Natural killer cell (primary cell): Measurements from ENCODE around the gene C7. TPM values are rescaled to one million over a fixed set of nuclear protein-coding genes. Genes with fewer than 3 reads are reported as not detected.

Experiments used
- ATAC-seq, 3 donors: fragments of 150-1000 bp in 2 of 3; fragments of 200-7000 bp in 1 of 3; cut with Tn5 transposase; 1 replicate in 1 of 3; 2 replicates in 2 of 3; pipeline ENCODE4 v1.10.0; 2021; ENCODE audit warnings: mild to moderate bottlenecking in 2 of 3, moderate library complexity in 2 of 3
- DNase-seq, 2 donors: peaks; one replicate each; pipeline versions ENCODE4 v3.0.0 to v3.0.0-alpha.2; 2013 to 2021; ENCODE audit warnings: mixed read lengths in 1 of 2
- H3K27ac ChIP-seq: one replicate; pipeline ENCODE4 v1.5.1; 2013; ENCODE audit warnings: mild to moderate bottlenecking, low read length
- H3K27me3 ChIP-seq: one replicate; pipeline ENCODE4 v1.6.1; 2013; ENCODE audit warnings: low read length; ENCODE audit not compliant: control insufficient read depth, insufficient read depth
- H3K36me3 ChIP-seq: one replicate; pipeline ENCODE4 v1.6.1; 2013; ENCODE audit warnings: low read length; ENCODE audit not compliant: control insufficient read depth, insufficient read depth
- H3K4me1 ChIP-seq: one replicate; pipeline ENCODE4 v1.6.1; 2013; ENCODE audit warnings: low read length; ENCODE audit not compliant: control insufficient read depth, insufficient read depth
- H3K4me3 ChIP-seq: one replicate; pipeline ENCODE4 v1.5.1; 2013; ENCODE audit warnings: low read length
- H3K9me3 ChIP-seq: one replicate; pipeline ENCODE4 v1.6.1; 2013; ENCODE audit warnings: low read length; ENCODE audit not compliant: control insufficient read depth, insufficient read depth
- H3K27ac Mint-ChIP-seq, 2 donors: one replicate each; pipeline ENCODE4 v1.8.0; 2022; ENCODE audit warnings: mild to moderate bottlenecking in 2 of 2, mixed read lengths in 2 of 2, moderate library complexity in 1 of 2
- H3K27me3 Mint-ChIP-seq, 2 donors: one replicate each; pipeline ENCODE4 v1.8.0; 2022; ENCODE audit warnings: low read depth in 2 of 2, mixed read lengths in 2 of 2
- H3K36me3 Mint-ChIP-seq: one replicate; pipeline ENCODE4 v1.8.0; 2022; ENCODE audit warnings: mixed read lengths
- H3K4me1 Mint-ChIP-seq, 2 donors: one replicate each; pipeline ENCODE4 v1.8.0; 2022; ENCODE audit warnings: mixed read lengths in 2 of 2
- H3K4me3 Mint-ChIP-seq: one replicate; pipeline ENCODE4 v1.8.0; 2022; ENCODE audit warnings: mild to moderate bottlenecking, moderate library complexity, mixed read lengths
- H3K9me3 Mint-ChIP-seq, 2 donors: one replicate each; pipeline ENCODE4 v1.8.0; 2022; ENCODE audit warnings: mixed read lengths in 2 of 2
- WGBS: methylation state at CpG from one replicate; pipeline ENCODE4 v1.1.7; 2013; ENCODE audit warnings: missing lambda C conversion rate; ENCODE audit not compliant: insufficient coverage; 5-methylcytosine and 5-hydroxymethylcytosine counted together
- intact Hi-C: fragments of 100-400 bp; cut with micrococcal nuclease; formaldehyde crosslinking; loops from one replicate; pipeline ENCODE4 v1.14.2; 2022
- total RNA-seq, 4 donors: library from RNA; stranded (reverse); fragments of 120-200 nt in 1 of 4; gene quantifications; one replicate each; pipeline versions ENCODE4 v1.2.3 to v1.2.4, GENCODE V29; 2013 to 2022
- TF ChIP-seq, protein P1 (sequence below): fragments of 200-600 bp; IDR thresholded peaks from one replicate; pipeline ENCODE4 v1.8.0; 2022; ENCODE audit warnings: antibody characterized with exemption

Gene C7
- total RNA-seq, 3 donors from 2014 or later (not counting 1 experiment from before 2014, with no cell fraction given), result not detected

DNA sequence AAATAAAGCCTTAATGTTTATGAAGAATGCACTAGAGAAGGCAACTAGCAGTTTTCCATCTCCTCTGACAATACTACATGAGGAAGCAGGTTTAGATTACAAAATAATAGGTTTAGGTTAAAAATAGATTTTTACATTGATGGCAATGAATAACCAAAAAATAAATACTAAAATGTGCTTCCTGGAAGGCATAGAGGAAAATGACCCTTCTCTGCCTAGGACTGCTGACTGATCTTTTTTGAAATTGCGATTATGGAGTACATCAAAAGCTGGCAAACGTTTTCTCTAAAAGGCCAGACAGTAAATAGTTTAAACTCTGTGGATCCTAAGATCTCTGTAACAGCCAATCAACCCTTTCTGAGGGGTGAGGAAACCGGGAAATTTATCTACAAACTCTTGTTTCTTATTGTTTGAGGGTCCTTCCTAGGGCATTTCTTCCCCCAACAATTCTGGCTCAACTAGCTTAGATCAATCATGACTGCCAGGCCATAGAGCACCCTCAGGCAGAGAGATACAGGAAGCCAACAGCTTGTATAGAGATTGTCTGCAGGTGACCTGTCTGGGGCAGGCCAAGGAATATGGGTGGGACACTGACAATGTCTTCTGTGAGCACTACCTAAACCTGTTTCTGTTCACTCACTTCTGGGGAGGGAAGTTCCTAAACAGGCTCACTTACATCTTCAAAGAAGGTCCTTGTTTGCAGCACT lies 94.5 kb downstream of the C7 start:
- Mint-ChIP-seq H3K27me3 (peaks cover 0 to 3% of the 10 kb centered on the region in 2 donors), H3K36me3 (no peaks in the 10 kb centered on the region), H3K9me3 (peaks cover 0 to 2% of the 10 kb centered on the region in 2 donors), H3K27ac (no peak overlapping the region), H3K4me1 (no peaks in the 10 kb centered on the region), H3K4me3 (no peak overlapping the region)
- Histone ChIP-seq H3K27ac (no peak overlapping the region), H3K9me3 (no peaks in the 10 kb centered on the region), H3K36me3 (no peaks in the 10 kb centered on the region), H3K4me1 (no peaks in the 10 kb centered on the region), H3K27me3 (no peaks in the 10 kb centered on the region), H3K4me3 (no peak overlapping the region)
- WGBS, result 79% methylated on average over 3 of the region's 3 CpGs
- TF ChIP-seq, protein P1, sequence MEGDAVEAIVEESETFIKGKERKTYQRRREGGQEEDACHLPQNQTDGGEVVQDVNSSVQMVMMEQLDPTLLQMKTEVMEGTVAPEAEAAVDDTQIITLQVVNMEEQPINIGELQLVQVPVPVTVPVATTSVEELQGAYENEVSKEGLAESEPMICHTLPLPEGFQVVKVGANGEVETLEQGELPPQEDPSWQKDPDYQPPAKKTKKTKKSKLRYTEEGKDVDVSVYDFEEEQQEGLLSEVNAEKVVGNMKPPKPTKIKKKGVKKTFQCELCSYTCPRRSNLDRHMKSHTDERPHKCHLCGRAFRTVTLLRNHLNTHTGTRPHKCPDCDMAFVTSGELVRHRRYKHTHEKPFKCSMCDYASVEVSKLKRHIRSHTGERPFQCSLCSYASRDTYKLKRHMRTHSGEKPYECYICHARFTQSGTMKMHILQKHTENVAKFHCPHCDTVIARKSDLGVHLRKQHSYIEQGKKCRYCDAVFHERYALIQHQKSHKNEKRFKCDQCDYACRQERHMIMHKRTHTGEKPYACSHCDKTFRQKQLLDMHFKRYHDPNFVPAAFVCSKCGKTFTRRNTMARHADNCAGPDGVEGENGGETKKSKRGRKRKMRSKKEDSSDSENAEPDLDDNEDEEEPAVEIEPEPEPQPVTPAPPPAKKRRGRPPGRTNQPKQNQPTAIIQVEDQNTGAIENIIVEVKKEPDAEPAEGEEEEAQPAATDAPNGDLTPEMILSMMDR, result no peak
- DNase-seq, result no peak
- ATAC-seq, result no peak
- intact Hi-C loops, result no loop called here

DNA sequence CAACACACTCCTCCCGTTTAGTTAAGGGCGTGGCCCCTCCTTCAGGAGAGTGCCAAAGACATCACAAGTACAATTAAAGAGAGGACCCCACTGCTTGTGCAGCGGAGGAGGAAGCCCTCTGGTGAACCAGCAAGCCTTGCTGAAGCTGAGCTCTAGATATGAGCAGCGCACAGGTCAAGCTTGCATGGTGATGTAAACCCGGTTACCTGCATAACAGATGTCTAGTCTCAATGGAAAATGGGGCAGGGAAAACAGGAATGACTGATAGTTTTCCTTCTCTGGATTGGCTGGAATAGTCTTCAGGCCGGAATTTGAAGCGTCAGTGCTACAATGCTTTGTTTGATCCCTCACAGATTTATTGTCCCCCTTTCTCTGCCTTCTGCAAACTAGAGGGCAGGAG lies 95.6 kb downstream of the C7 start:
- Histone ChIP-seq H3K27ac (no peak overlapping the region), H3K36me3 (no peaks in the 10 kb centered on the region), H3K4me1 (no peaks in the 10 kb centered on the region), H3K9me3 (no peaks in the 10 kb centered on the region), H3K27me3 (no peaks in the 10 kb centered on the region), H3K4me3 (no peak overlapping the region)
- no peak for DNase-seq
- intact Hi-C loops, result no loop called here
- 90% methylated on average over 7 of the region's 7 CpGs for WGBS
- no peaks in the 10 kb centered on the region for H3K4me1 Mint-ChIP-seq
- H3K4me3 Mint-ChIP-seq, result no peak overlapping the region
- H3K36me3 Mint-ChIP-seq, result no peaks in the 10 kb centered on the region
- ATAC-seq, result no peak
- peaks cover 0 to 3% of the 10 kb centered on the region in 2 donors for H3K27me3 Mint-ChIP-seq
- H3K9me3 Mint-ChIP-seq, result no peaks in the 10 kb centered on the region
- H3K27ac Mint-ChIP-seq, result no peak overlapping the region
- TF ChIP-seq, protein P1, result no peak

DNA sequence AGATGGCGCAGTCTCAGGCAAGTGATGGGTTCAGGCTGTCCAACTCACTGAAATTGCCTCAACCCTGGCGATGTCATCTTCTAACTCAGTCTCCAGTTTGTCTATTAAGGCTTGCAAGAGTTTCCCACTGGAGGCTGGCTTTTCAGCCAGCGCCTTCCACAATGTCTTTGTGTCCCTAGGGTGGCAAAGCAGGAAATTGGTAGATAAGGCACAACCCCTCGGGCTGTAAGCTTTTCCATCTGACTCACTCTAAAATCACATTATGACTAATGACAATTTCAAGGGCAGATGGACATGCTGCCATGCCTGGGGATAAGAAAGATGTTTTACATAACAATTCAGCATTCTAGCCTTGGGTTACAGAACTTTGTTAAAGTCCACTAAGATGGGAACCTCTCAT lies 99.9 kb downstream of the C7 start:
- no peaks in the 10 kb centered on the region for H3K27me3 Mint-ChIP-seq
- 75% methylated on average over 4 of the region's 4 CpGs for WGBS
- no peak overlapping the region for H3K4me3 Mint-ChIP-seq
- no peaks in the 10 kb centered on the region for H3K4me1 Mint-ChIP-seq
- Histone ChIP-seq H3K27ac (no peak overlapping the region), H3K36me3 (no peaks in the 10 kb centered on the region), H3K4me3 (no peak overlapping the region), H3K9me3 (no peaks in the 10 kb centered on the region), H3K4me1 (no peaks in the 10 kb centered on the region), H3K27me3 (no peaks in the 10 kb centered on the region)
- TF ChIP-seq, protein P1, result no peak
- no peak for ATAC-seq
- H3K9me3 Mint-ChIP-seq, result no peaks in the 10 kb centered on the region
- H3K27ac Mint-ChIP-seq, result no peak overlapping the region
- no peaks in the 10 kb centered on the region for H3K36me3 Mint-ChIP-seq
- intact Hi-C loops, result no loop called here
- DNase-seq, result no peak

DNA sequence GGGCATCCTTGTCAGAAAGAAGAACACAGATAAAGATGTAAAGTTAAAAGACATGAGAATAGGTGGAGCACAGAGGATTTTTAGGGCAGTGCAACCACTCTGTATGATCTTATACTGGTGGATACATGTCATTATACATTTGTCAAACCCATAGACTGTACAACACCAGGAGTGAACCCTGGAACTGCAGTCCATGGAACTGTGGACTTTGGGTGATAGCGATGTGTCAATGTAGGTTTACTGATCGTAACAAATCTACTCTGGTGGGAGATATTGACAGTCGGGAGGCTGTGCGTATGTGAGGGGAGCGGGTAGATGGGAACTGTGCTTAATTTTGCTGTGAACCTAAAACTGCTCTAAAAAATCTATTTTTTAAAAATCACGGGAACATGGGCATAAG lies 101.3 kb downstream of the C7 start:
- no peaks in the 10 kb centered on the region for H3K4me1 ChIP-seq
- no peaks in the 10 kb centered on the region for H3K36me3 Mint-ChIP-seq
- intact Hi-C loops, result no loop called here
- no peaks in the 10 kb centered on the region for H3K9me3 Mint-ChIP-seq
- no peaks in the 10 kb centered on the region for H3K9me3 ChIP-seq
- no peak overlapping the region for H3K4me3 ChIP-seq
- H3K4me3 Mint-ChIP-seq, result no peak overlapping the region
- no peak for ATAC-seq
- no peak overlapping the region for H3K27ac Mint-ChIP-seq
- TF ChIP-seq, protein P1, result no peak
- H3K36me3 ChIP-seq, result no peaks in the 10 kb centered on the region
- H3K27me3 ChIP-seq, result no peaks in the 10 kb centered on the region
- no peaks in the 10 kb centered on the region for H3K27me3 Mint-ChIP-seq
- H3K4me1 Mint-ChIP-seq, result no peaks in the 10 kb centered on the region
- no peak overlapping the region for H3K27ac ChIP-seq
- WGBS, result 95% methylated on average over 6 of the region's 6 CpGs
- DNase-seq, result no peak
